HL-60 (cell line): ENCODE data around the gene CPT1C.
A peak's percentile ranks its signal among the peaks of the same experiment; 100 is the strongest.

ENCODE experiments used
- DNase-seq, 2 experiments: peaks; one replicate each; pipeline ENCODE4 v3.0.0-alpha.2; 2010 to 2020; ENCODE audit warnings: low read depth in 1 of 2, low spot score in 1 of 2
- H3K27ac ChIP-seq: fragments of 250-450 bp; sonication (Bioruptor Pico); replicated peaks from 2 replicates; pipeline ENCODE4 v1.5.1; 2020; ENCODE audit warnings: mild to moderate bottlenecking, moderate library complexity
- H3K27me3 ChIP-seq: fragments of 250-450 bp; sonication (Bioruptor Pico); 2 replicates; pipeline ENCODE4 v1.5.1; 2021; ENCODE audit warnings: mild to moderate bottlenecking, moderate library complexity; ENCODE audit not compliant: insufficient read depth, poor library complexity, severe bottlenecking
- H3K4me3 ChIP-seq: replicated peaks from 2 replicates; pipeline ENCODE4 v1.5.1; 2011; ENCODE audit warnings: mild to moderate bottlenecking, control low read depth, low read length; ENCODE audit not compliant: insufficient read depth
- CTCF ChIP-seq: IDR thresholded peaks from one replicate; pipeline ENCODE4 v1.5.1; 2011; ENCODE audit warnings: low read length, control low read depth, inconsistent platforms; ENCODE audit not compliant: insufficient read depth
- GABPA ChIP-seq: IDR thresholded peaks from 2 replicates; pipeline ENCODE4 v1.6.1; 2012; ENCODE audit warnings: low read depth
- POLR2AphosphoS5 ChIP-seq: IDR thresholded peaks from 2 replicates; pipeline ENCODE4 v1.6.1; 2012; ENCODE audit warnings: low read depth
- REST ChIP-seq: IDR thresholded peaks from 2 replicates; pipeline ENCODE4 v1.6.1; 2012; ENCODE audit warnings: low read depth; ENCODE audit not compliant: insufficient replicate concordance
- SPI1 ChIP-seq: IDR thresholded peaks from 2 replicates; pipeline ENCODE4 v1.6.1; 2012; ENCODE audit warnings: low read depth, mild to moderate bottlenecking, borderline replicate concordance
- long read RNA-seq: library from polyadenylated mRNA; unstranded; transcript quantifications from one replicate; pipeline ENCODE4 v2.0.0, GENCODE V29; 2020

The CPT1C gene
- long read RNA-seq = 0 reads

- TF ChIP-seq POLR2AphosphoS5 = no peak; the same call in 1 of the 2 replicates
- TF ChIP-seq REST = no peak
- TF ChIP-seq SPI1 = no peak
- TF ChIP-seq GABPA = no peak
- no peak for TF ChIP-seq CTCF
- Histone ChIP-seq H3K4me3 (no peak within 1 kb of the TSS), H3K27ac (no peak within 1 kb of the TSS)
These were observed at the start of gene CPT1C for GRCh38 chr19:49690656-49691242. Gene CPT1C (plus strand): TSS chr19:49691116. CDS start chr19:49692253, 1,137 bp downstream.

GRCh38 chr19:49641688-49642491 is 49.0 kb upstream of the CPT1C start, which contains the start of gene SCAF1:
Gene SCAF1 (plus strand): TSS chr19:49642209. CDS start chr19:49645027, 2,818 bp downstream.
- peak within 1 kb of the TSS; percentile 96 for H3K4me3 ChIP-seq
- H3K27me3 ChIP-seq = no peaks in the 10 kb centered on the region
- TF ChIP-seq CTCF (no peak), POLR2AphosphoS5 (peak; percentile 78), SPI1 (no peak), GABPA (peak; percentile 87)
- DNase-seq = peak; percentile 99
- H3K27ac ChIP-seq = peak within 1 kb of the TSS; percentile 89

More at GRCh38 chr19:49690656-49691242, at the start of gene CPT1C:
- no peaks in the 10 kb centered on the region for H3K27me3 ChIP-seq
- no peak for DNase-seq

GRCh38 chr19:49642492-49643035 is 48.4 kb upstream of the CPT1C start:
- H3K4me3 ChIP-seq = peak overlapping the region; percentile 96
- H3K27me3 ChIP-seq = no peaks in the 10 kb centered on the region
- no peak for TF ChIP-seq POLR2AphosphoS5
- no peak for TF ChIP-seq GABPA
- TF ChIP-seq SPI1 = no peak
- TF ChIP-seq CTCF = no peak
- no peak for TF ChIP-seq REST
- H3K27ac ChIP-seq = peak overlapping the region; percentile 88
- no peak for DNase-seq
